ENCODE results near the gene ZC3HAV1L. TPM values are rescaled to one million over a fixed set of nuclear protein-coding genes. Genes with fewer than 3 reads are reported as not detected.

Gene ZC3HAV1L
- total and polyA plus RNA-seq, 2 experiments from 2014 or later: 2.0 to 11.3 TPM

- peaks cover 8% of the 10 kb centered on the region for H3K4me1 Mint-ChIP-seq
- no peak overlapping the region for H3K4me3 ChIP-seq
- no peaks in the 10 kb centered on the region for H3K9me3 Mint-ChIP-seq
- no peaks in the 10 kb centered on the region for H3K27me3 Mint-ChIP-seq (ENCODE audit: insufficient read depth, low read depth, poor library complexity)
- no peaks in the 10 kb centered on the region for H3K79me2 ChIP-seq (replicated peaks; ENCODE audit: insufficient read depth)
- H3K4me3 Mint-ChIP-seq: no peak overlapping the region
- no peak for ATAC-seq
- H3F3A ChIP-seq (replicated peaks; ENCODE audit: low read depth): 0 out of 2 replicates have a peak, but pooled peaks cover 6% of the 10 kb centered on the region
- no peaks in the 10 kb centered on the region for H4K20me1 ChIP-seq (replicated peaks; ENCODE audit: insufficient read depth)
- TF ChIP-seq POLR2AphosphoS5 (IDR thresholded peaks at IDR 0.05; ENCODE audit: low read depth): no peak
- no peak for TF ChIP-seq CTCF (conservative IDR thresholded peaks at IDR 0.05; ENCODE audit: low read depth in 2 of 2)
- TF ChIP-seq ETS1 (IDR thresholded peaks at IDR 0.05): no peak
- TF ChIP-seq NANOG (IDR thresholded peaks at IDR 0.05; ENCODE audit: borderline replicate concordance): no peak
- TF ChIP-seq ZNF462 (CRISPR knock-in tag; IDR thresholded peaks at IDR 0.05): no peak
- no peak for TF ChIP-seq EZH2 (IDR thresholded peaks at IDR 0.05; ENCODE audit: low read depth, unreplicated experiment)
- no peak for TF ChIP-seq STAT1 (IDR thresholded peaks at IDR 0.05; ENCODE audit: unreplicated experiment)
- no peak for TF ChIP-seq ZNF114 (CRISPR knock-in tag; IDR thresholded peaks at IDR 0.05)
- no peak for TF ChIP-seq EZH2phosphoT487 (IDR thresholded peaks at IDR 0.05; ENCODE audit: unreplicated experiment)
- TF ChIP-seq, protein P1, sequence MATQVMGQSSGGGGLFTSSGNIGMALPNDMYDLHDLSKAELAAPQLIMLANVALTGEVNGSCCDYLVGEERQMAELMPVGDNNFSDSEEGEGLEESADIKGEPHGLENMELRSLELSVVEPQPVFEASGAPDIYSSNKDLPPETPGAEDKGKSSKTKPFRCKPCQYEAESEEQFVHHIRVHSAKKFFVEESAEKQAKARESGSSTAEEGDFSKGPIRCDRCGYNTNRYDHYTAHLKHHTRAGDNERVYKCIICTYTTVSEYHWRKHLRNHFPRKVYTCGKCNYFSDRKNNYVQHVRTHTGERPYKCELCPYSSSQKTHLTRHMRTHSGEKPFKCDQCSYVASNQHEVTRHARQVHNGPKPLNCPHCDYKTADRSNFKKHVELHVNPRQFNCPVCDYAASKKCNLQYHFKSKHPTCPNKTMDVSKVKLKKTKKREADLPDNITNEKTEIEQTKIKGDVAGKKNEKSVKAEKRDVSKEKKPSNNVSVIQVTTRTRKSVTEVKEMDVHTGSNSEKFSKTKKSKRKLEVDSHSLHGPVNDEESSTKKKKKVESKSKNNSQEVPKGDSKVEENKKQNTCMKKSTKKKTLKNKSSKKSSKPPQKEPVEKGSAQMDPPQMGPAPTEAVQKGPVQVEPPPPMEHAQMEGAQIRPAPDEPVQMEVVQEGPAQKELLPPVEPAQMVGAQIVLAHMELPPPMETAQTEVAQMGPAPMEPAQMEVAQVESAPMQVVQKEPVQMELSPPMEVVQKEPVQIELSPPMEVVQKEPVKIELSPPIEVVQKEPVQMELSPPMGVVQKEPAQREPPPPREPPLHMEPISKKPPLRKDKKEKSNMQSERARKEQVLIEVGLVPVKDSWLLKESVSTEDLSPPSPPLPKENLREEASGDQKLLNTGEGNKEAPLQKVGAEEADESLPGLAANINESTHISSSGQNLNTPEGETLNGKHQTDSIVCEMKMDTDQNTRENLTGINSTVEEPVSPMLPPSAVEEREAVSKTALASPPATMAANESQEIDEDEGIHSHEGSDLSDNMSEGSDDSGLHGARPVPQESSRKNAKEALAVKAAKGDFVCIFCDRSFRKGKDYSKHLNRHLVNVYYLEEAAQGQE (IDR thresholded peaks at IDR 0.05; ENCODE audit: unreplicated experiment): no peak
- TF ChIP-seq JUNB (IDR thresholded peaks at IDR 0.05; ENCODE audit: unreplicated experiment): no peak
- no peak for TF ChIP-seq ZNF331 (CRISPR knock-in tag; IDR thresholded peaks at IDR 0.05; ENCODE audit: low read depth)
- TF ChIP-seq CREB1 (CRISPR knock-in tag; IDR thresholded peaks at IDR 0.05; ENCODE audit: low read depth): no peak
- no peak overlapping the region for H2AFZ ChIP-seq
- no peaks in the 10 kb centered on the region for H3K4me1 ChIP-seq (ENCODE audit: insufficient read depth)
- H3K36me3 Mint-ChIP-seq (ENCODE audit: low read depth): peaks cover 22% of the 10 kb centered on the region; the same call in 2 of the 3 replicates
- H3K27me3 ChIP-seq (ENCODE audit: insufficient read depth): no peaks in the 10 kb centered on the region
- no peaks in the 10 kb centered on the region for H3K9me2 ChIP-seq (ENCODE audit: insufficient read depth)
- H3K27ac Mint-ChIP-seq: no peak overlapping the region; the same call in 1 of the 2 replicates
- H3K36me3 ChIP-seq (ENCODE audit: insufficient read depth): peaks cover 14% of the 10 kb centered on the region; the same call in 1 of the 2 replicates
- no peak for DNase-seq (ENCODE audit: low spot score)
- no peak overlapping the region for H3K27ac ChIP-seq (ENCODE audit: low read depth)
- H3K4me2 ChIP-seq: no peak overlapping the region
Observed at GRCh38 chr7:139054101-139054500, 18.3 kb upstream of the ZC3HAV1L start.

All from GM23338 (cell line).